GM13976 (cell line): ENCODE data around the gene EFHC1.

Experiments
- DNase-seq: peaks from one replicate; pipeline ENCODE4 v3.0.0; 2012; ENCODE audit warnings: low spot score
- CTCF ChIP-seq: IDR thresholded peaks from 2 replicates; pipeline ENCODE4 v1.5.1; 2012; ENCODE audit warnings: borderline replicate concordance, mild to moderate bottlenecking; ENCODE audit not compliant: insufficient read depth; ENCODE audit errors: extremely low read depth, missing control alignments, control extremely low read depth
- in situ Hi-C: fragments of 300-500 bp; cut with MboI; formaldehyde crosslinking; loops from one replicate; pipeline ENCODE4 v1.12.0; 2022; ENCODE audit warnings: low sequenced_read_pairs, mixed read lengths, inconsistent platforms; ENCODE audit not compliant: unreplicated experiment

Gene EFHC1

GRCh38 chr6:52522151-52522626 lies 102.0 kb downstream of the EFHC1 start:
- no peak for DNase-seq
- in situ Hi-C loops: no loop called here
- no peak for TF ChIP-seq CTCF

- in situ Hi-C loops: no loop called here
- TF ChIP-seq CTCF: no peak
- DNase-seq: no peak
These were observed 102.5 kb downstream of the EFHC1 start for GRCh38 chr6:52522655-52523054.

- in situ Hi-C loops: no loop called here
- no peak for DNase-seq
- no peak for TF ChIP-seq CTCF
These were observed 103.4 kb downstream of the EFHC1 start for GRCh38 chr6:52523378-52524142.

- TF ChIP-seq CTCF: no peak
- in situ Hi-C loops: no loop called here
These were observed 104.8 kb downstream of the EFHC1 start for GRCh38 chr6:52524918-52525317.

GRCh38 chr6:52526634-52527033 lies 106.5 kb downstream of the EFHC1 start:
- no peak for DNase-seq
- in situ Hi-C loops: no loop called here
- TF ChIP-seq CTCF: no peak

More at GRCh38 chr6:52524918-52525317, 104.8 kb downstream of the EFHC1 start:
- DNase-seq: no peak

- no peak for TF ChIP-seq CTCF
- in situ Hi-C loops: no loop called here
- no peak for DNase-seq
These were observed 107.3 kb downstream of the EFHC1 start for GRCh38 chr6:52527436-52527835.
